CD4-positive, alpha-beta T cell treated with Interferon gamma for 1 hour (primary cell): ENCODE results near the gene DDX53.

Experiments used
- DNase-seq: peaks from one replicate; pipeline ENCODE4 v3.0.0-alpha.2; 2020

The DDX53 gene

GRCh38 chrX:22999696-23000223 lies at the start of gene DDX53:
TSS of gene DDX53 (plus strand) at chrX:22999960. CDS start at chrX:23000058, 98 bp downstream.
- no peak for DNase-seq

GRCh38 chrX:22950269-22951266 lies 49.2 kb upstream of the DDX53 start:
- no peak for DNase-seq

DNA sequence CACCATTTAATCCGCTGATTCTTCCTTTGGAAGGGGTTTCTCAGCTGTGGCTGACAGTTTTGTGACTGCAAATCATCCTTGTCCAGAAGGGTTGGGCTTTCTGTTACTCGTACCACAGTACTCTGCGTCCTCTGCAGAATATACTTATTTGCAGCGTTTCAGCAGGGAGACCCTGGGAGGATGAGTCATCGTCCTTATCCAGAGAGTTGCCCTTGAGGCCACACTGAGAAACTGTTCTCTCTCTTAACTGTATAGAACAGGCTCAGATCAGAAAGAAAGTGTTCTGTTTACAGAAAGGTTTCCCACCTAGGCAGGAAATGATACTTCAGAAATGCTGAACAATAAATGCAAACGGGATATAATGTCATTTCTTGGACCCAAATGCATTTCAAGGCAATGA lies 47.8 kb upstream of the DDX53 start:
- DNase-seq, result no peak

GRCh38 chrX:22958250-22958649 lies 41.5 kb upstream of the DDX53 start:
- DNase-seq, result no peak

- DNase-seq, result no peak
Observed at GRCh38 chrX:22959204-22959920, 40.4 kb upstream of the DDX53 start.

- DNase-seq, result no peak
Observed at GRCh38 chrX:22963196-22963595, 36.6 kb upstream of the DDX53 start.

DNA sequence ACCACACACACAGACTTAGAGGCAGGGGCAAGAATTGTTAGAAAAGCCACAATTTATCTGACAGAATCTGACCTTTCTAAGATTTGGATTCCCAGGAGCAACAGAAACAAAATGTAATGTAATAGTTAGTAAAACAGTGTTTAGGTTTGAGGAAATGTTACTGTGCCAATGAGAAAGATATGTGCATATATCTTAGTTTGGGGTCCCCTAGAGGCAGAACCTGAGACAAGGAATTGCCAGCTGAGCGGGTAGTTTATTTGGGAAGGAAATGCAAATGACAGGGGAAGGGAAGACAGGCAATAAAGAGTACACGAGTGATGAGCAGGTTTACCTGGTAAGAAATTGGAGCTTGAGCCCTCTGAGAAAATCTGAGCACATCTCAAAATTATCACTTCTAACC lies 31.3 kb upstream of the DDX53 start:
- no peak for DNase-seq

DNA sequence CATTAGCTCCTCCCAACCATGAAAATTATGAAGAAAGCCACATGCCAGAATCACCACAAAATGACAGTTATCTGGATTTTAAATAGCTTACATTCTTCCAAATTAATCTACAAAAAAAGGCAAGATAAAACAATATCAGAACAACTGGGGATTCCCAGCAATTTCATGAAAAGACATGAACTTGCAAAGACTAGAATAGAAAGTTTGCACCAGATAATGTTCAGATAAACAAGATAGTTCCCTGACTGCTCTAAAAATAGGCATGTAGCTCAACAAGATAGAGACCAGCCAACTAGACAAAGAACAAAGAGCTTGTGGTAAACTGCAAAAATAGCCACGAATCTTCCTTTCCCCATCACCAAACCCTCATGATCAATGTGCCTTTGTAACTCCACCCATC lies 30.3 kb upstream of the DDX53 start:
- DNase-seq, result no peak

- DNase-seq, result no peak
Observed at GRCh38 chrX:22970861-22971260, 28.9 kb upstream of the DDX53 start.

GRCh38 chrX:22974616-22975015 lies 25.1 kb upstream of the DDX53 start:
- DNase-seq, result no peak

DNA sequence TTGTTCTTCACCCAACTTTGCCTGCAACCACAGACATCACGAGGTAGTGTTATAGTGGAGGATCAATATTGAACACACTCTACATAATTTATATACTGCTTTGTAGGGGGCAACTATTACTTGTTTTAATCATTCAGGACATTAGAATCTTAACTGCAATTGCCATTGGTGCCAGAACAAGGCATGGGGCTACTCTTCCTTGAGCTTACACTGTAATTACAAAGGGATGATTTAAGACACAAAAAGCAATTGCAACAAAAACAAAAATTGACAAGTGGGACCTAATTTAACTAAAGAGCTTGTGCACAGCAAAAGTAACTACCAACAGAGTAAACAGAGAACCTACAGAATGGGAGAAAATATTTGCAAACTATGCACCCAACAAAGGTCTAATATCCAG lies 24.0 kb upstream of the DDX53 start:
- no peak for DNase-seq

DNA sequence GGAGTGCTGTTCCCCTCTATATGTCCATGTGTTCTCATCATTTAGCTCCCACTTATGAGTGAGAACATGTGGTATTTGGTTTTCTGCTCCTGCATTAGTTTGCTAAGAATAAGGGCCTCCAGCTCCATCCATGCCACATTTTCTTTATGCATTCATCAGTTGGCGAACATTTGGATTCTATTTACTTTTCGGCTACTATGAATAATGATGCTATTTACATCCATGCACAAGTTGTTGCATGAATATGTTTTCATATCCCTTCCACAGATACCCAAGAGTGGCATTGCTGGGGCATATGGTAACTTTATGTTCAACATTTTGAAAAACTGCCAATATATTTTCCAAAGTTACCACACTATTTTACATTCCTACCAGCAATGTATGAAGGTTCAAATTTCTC lies 13.8 kb upstream of the DDX53 start:
- no peak for DNase-seq

GRCh38 chrX:22987452-22987851 lies 12.3 kb upstream of the DDX53 start:
- DNase-seq, result no peak

DNA sequence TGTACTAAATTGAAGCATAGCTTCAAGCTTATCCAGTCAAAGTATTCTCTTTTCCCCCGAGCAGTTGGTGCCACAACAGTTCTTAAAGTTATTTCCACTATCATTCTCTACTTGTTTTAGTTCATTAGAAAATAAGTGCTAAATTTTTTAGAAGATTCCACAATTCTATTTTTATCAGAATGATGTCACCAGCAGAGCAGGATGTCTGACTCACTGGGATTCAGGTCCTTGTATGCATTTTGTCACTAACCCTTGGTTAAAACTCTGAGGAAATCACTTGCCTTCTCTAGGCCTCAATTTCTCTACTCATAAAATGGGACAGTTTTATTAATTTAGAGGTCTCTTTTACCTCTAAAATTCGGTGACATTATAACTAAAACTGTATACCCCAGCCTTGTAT lies 3.4 kb downstream of the DDX53 start:
- no peak for DNase-seq

DNA sequence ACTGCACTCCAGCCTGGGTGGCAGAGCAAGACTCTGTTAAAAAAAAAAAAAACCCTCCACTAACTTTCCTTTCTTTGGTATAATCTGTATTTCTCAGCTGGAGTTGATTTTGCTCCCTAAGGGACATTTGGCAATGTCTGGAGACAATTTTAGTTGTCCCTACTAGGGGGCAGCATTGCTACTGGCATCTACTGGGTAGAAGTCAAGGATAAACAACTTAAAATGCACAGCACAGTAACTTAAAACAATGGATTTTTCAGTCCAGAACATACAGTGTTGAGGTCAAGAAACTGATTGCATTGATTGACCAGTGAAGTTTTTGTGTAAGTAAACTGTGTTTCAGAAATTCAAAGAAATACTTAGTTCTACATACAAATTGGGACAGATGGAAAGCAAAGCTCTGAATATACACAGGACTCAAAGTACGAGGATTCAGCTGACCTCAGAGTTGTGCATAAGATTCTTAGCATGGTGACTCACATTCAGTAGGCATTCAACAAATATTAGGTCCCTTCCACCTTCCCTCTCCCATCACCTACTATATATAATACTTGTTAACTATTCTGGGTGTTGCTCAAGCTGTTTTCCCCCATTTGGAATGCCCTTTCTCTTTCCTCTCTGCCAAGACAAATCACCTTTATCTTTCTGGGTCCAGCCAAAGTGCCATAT lies 8.8 kb downstream of the DDX53 start:
- no peak for DNase-seq

DNA sequence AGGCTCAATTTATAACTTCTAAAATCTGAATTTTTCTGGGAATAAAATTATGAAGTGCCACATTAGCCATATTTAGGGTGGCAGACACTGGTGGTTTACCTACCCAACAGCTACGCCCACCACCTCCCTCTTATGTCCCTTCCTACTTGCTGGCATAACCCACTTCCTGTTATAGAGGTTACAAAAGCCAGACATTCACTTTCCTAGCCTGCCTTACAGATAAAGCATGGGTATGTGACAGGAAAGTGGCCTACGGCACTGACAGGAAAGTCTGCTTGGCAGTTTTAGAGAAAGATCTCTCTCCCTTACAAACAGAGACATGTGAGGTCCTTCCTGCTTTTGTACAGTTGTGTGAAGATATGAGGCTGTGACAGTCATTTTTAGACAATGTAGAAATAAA lies 12.4 kb downstream of the DDX53 start:
- no peak for DNase-seq

- no peak for DNase-seq
Observed at GRCh38 chrX:23012636-23013035, 12.9 kb downstream of the DDX53 start.

DNA sequence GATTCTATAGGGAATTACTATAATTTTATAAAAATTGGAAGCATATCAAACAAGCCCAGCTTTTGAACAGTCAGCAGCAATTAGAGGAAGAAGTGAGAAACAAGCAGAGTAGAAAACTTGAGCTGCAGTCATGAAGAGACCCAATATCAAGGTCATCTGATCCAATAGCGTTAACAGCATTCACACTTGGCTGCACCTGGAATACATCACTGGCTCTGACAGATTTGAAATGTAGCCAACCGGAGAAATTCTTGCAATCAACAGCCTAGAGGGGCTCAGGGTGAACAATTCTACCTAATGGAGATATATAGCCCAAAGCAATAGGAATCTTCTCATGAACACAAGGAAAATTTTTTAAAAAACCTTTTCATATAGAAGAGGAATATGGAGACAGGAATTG lies 13.6 kb downstream of the DDX53 start:
- DNase-seq, result no peak

GRCh38 chrX:23031600-23031999 lies 31.8 kb downstream of the DDX53 start:
- no peak for DNase-seq

DNA sequence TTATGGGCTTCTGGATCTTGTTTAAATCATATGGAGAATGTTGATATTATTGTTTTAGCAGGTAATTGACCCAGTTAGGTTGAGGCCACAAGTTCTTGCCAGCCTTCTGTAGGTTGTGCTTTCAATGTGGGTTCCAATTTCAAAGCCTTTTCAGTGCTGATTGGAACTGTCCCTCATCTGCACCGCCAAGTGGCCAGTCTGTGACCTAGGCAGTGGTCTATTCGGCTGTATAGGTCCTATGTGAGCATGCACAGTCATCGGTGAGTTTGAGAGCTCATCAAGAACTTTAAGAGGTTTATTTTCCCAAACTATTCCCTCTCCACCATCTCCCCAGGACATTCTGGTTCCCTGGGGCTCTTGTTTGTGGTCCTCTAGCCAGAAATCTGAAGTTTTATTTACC lies 35.7 kb downstream of the DDX53 start:
- no peak for DNase-seq

- no peak for DNase-seq
Observed at GRCh38 chrX:23046443-23046842, 46.7 kb downstream of the DDX53 start.

DNA sequence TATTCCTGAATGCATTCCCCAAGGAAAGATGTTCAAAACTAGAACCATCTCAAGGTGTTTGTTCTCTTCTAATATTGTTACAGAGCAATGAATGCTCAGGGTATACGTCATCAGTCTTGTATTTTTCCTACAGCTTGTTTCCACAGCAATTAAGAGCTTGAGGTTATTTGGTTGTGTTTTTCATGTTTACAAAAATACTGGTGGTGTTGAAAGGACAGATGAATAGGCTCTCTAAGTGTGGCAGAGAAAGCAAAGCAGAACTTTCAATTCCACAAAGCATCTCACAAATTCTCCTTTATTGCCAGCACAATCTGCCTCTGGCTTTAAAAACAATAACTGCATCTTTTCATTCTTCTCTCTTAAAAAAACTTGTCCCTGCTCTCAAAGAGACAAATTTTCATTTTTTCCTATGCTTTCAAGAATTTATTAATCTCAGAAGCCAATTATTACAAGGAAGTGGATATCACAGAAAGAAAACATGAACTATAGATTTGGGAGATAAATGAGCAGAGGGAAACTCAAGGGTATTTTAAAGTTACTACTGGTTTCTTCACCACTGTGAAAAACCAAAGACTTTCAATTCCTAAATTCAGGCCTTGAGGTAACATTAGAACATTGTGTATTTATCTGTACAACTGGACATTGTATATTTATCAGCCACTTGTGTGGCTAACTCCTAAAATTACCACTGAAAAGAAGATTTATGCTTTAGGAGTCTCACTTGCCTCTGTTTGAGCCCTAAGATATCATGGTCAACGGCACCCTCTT lies 49.2 kb downstream of the DDX53 start:
- no peak for DNase-seq

DNA sequence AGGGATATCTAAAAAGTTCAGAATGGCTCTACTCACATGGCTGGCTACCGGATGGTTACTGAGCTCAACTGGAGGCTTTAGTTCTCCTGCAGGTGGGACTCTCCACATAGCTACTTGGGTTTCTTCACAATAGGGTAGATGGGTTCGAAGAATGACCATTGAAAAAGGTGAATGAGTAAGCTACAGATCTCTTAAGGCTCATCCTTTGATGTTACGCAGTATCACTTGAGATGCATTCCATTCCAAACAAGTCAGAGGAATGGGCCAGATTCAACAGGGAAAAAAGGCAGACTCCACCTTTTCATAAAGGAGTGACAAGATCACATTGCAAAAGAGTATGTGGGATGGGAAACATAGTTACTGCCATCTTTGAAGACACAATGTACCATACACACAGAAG lies 52.6 kb downstream of the DDX53 start:
- DNase-seq, result no peak
